Prostate gland (tissue), 2 donors: ENCODE measurements around the gene SYCE3.

Experiments used
- POLR2A ChIP-seq: fragments of 450-650 bp; IDR thresholded peaks from one replicate; pipeline ENCODE4 v1.6.1; 2016; ENCODE audit warnings: antibody characterized with exemption, mild to moderate bottlenecking
- POLR2AphosphoS5 ChIP-seq: sonication (generic); formaldehyde crosslinking; IDR thresholded peaks from one replicate; pipeline ENCODE4 v1.6.1; 2017; ENCODE audit warnings: antibody characterized with exemption
- TF ChIP-seq, protein P1 (sequence below), 4 experiments: fragments of 200-600 bp in 2 of 4; fragments of 450-650 bp in 2 of 4; sonication (generic) in 2 of 4; IDR thresholded peaks; 1 replicate in 3 of 4; 2 replicates in 1 of 4; pipeline ENCODE4 v1.5.1; 2016 to 2019; ENCODE audit warnings: antibody characterized with exemption in 4 of 4, mild to moderate bottlenecking in 2 of 4, moderate library complexity in 2 of 4

DNA sequence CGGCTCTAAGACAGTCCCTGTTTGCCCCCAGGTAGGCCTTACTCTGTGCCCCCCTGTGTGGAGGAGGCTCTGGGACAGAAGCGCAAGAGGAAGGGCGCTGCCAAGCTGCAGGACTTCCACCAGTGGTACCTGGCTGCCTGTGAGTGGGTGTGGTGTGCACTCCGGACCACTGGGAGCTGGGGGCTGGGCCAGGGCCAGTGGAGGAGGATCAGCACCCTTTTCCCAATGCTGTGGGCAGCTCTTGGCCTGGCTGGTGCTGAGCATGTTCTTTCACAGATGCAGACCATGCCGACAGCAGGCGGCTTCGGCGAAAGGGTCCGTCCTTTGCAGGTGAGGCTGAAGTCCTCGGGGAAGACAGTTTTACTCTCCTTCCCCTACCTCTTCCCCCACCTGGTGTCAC lies 41.0 kb downstream of the SYCE3 start:
- TF ChIP-seq POLR2AphosphoS5 (no peak), POLR2A (no peak)
- TF ChIP-seq, protein P1, sequence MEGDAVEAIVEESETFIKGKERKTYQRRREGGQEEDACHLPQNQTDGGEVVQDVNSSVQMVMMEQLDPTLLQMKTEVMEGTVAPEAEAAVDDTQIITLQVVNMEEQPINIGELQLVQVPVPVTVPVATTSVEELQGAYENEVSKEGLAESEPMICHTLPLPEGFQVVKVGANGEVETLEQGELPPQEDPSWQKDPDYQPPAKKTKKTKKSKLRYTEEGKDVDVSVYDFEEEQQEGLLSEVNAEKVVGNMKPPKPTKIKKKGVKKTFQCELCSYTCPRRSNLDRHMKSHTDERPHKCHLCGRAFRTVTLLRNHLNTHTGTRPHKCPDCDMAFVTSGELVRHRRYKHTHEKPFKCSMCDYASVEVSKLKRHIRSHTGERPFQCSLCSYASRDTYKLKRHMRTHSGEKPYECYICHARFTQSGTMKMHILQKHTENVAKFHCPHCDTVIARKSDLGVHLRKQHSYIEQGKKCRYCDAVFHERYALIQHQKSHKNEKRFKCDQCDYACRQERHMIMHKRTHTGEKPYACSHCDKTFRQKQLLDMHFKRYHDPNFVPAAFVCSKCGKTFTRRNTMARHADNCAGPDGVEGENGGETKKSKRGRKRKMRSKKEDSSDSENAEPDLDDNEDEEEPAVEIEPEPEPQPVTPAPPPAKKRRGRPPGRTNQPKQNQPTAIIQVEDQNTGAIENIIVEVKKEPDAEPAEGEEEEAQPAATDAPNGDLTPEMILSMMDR (IDR thresholded peaks at IDR 0.05), result no peak
